ENCODE results near the gene STX8.

STX8 gene

GRCh38 chr17:9467518-9467917 lies 108.1 kb downstream of the STX8 start:
- no peak for ATAC-seq
- no peak for TF ChIP-seq PPARA (CRISPR knock-in tag; IDR thresholded peaks at IDR 0.05; ENCODE audit: borderline replicate concordance)
- no peak for TF ChIP-seq PATZ1 (CRISPR knock-in tag; IDR thresholded peaks at IDR 0.05; ENCODE audit: borderline replicate concordance)
- TF ChIP-seq GLIS3 (CRISPR knock-in tag; IDR thresholded peaks at IDR 0.05), result no peak
- no peak for TF ChIP-seq TOX (CRISPR knock-in tag; IDR thresholded peaks at IDR 0.05; ENCODE audit: borderline replicate concordance)
- TF ChIP-seq CSRNP3 (CRISPR knock-in tag; IDR thresholded peaks at IDR 0.05), result no peak
- TF ChIP-seq BACH2 (CRISPR knock-in tag; IDR thresholded peaks at IDR 0.05; ENCODE audit: borderline replicate concordance), result no peak
- no peak for TF ChIP-seq ZFP3 (CRISPR knock-in tag; IDR thresholded peaks at IDR 0.05)
- TF ChIP-seq CREB5 (CRISPR knock-in tag; IDR thresholded peaks at IDR 0.05; ENCODE audit: low read depth), result no peak
- no peak for TF ChIP-seq TCF4 (CRISPR knock-in tag; IDR thresholded peaks at IDR 0.05; ENCODE audit: borderline replicate concordance)
- no peak for TF ChIP-seq ZNF70 (CRISPR knock-in tag; IDR thresholded peaks at IDR 0.05)
- TF ChIP-seq TSHZ2 (CRISPR knock-in tag; IDR thresholded peaks at IDR 0.05), result no peak
- no peak for TF ChIP-seq RARB (CRISPR knock-in tag; IDR thresholded peaks at IDR 0.05)
- no peak for TF ChIP-seq ZC3H10 (CRISPR knock-in tag; IDR thresholded peaks at IDR 0.05)
- TF ChIP-seq SNAI2 (CRISPR knock-in tag; IDR thresholded peaks at IDR 0.05), result no peak
- TF ChIP-seq ZNF8 (CRISPR knock-in tag; IDR thresholded peaks at IDR 0.05), result no peak
- no peak for TF ChIP-seq ZNF565 (CRISPR knock-in tag; conservative IDR thresholded peaks at IDR 0.05; ENCODE audit: low read depth)
- no peak for TF ChIP-seq ZFP30 (CRISPR knock-in tag; IDR thresholded peaks at IDR 0.05)
- no peak for TF ChIP-seq ESRRG (CRISPR knock-in tag; IDR thresholded peaks at IDR 0.05)
- TF ChIP-seq CSDC2 (CRISPR knock-in tag; IDR thresholded peaks at IDR 0.05), result no peak

- 0 out of 3 replicates have a peak, but pooled peaks have one; percentile 16 for ATAC-seq
Measured at GRCh38 chr17:9465210-9465921, 110.3 kb downstream of the STX8 start.

More at GRCh38 chr17:9465210-9465921, 110.3 kb downstream of the STX8 start:
- no peak for TF ChIP-seq ARNTL (CRISPR knock-in tag; IDR thresholded peaks at IDR 0.05; ENCODE audit: borderline replicate concordance, low read depth)
- TF ChIP-seq BACH2 (CRISPR knock-in tag; IDR thresholded peaks at IDR 0.05; ENCODE audit: borderline replicate concordance), result no peak
- TF ChIP-seq ZFP3 (CRISPR knock-in tag; IDR thresholded peaks at IDR 0.05), result no peak
- TF ChIP-seq RARB (CRISPR knock-in tag; IDR thresholded peaks at IDR 0.05), result no peak
- TF ChIP-seq ISL1 (CRISPR knock-in tag; IDR thresholded peaks at IDR 0.05), result no peak
- TF ChIP-seq CSDC2 (CRISPR knock-in tag; IDR thresholded peaks at IDR 0.05), result no peak
- TF ChIP-seq ZFP30 (CRISPR knock-in tag; IDR thresholded peaks at IDR 0.05), result no peak
- no peak for TF ChIP-seq POU6F1 (CRISPR knock-in tag; IDR thresholded peaks at IDR 0.05; ENCODE audit: borderline replicate concordance, low read depth)
- no peak for TF ChIP-seq CSRNP3 (CRISPR knock-in tag; IDR thresholded peaks at IDR 0.05)
- no peak for TF ChIP-seq TOX (CRISPR knock-in tag; IDR thresholded peaks at IDR 0.05; ENCODE audit: borderline replicate concordance)
